Measurements from ENCODE around the gene HOXA6.

Gene HOXA6

DNA sequence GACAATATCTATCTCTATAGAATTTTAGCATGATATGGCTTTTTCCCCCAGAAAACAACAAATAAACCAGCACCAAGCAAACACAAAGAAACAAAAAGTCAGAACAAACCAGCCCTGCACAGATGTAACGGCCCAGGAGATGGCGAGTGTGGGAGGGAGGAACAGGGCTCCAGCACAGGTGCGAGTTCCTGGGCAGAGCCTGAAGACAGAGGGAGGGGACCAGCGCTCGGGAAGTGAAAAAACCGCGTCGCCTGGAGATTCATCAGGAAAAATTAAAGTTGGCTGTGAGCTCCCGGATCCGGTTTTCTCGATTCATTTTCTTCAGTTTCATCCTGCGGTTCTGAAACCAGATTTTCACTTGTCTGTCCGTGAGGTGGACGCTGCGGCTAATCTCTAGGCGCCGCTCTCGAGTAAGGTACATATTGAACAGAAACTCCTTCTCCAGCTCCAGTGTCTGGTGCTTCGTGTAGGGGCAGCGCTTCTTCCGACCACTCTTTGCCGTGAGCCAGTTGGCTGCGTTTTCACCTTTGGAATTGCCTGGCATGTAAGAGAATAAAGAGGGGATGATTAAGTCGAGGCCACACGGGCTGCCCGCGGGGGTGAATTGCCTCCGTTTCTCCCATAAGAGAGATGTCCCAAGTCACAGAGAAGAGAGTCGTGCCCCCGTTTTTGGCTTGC is 24.2 kb upstream of the HOXA6 start:
- TF ChIP-seq, protein P1, sequence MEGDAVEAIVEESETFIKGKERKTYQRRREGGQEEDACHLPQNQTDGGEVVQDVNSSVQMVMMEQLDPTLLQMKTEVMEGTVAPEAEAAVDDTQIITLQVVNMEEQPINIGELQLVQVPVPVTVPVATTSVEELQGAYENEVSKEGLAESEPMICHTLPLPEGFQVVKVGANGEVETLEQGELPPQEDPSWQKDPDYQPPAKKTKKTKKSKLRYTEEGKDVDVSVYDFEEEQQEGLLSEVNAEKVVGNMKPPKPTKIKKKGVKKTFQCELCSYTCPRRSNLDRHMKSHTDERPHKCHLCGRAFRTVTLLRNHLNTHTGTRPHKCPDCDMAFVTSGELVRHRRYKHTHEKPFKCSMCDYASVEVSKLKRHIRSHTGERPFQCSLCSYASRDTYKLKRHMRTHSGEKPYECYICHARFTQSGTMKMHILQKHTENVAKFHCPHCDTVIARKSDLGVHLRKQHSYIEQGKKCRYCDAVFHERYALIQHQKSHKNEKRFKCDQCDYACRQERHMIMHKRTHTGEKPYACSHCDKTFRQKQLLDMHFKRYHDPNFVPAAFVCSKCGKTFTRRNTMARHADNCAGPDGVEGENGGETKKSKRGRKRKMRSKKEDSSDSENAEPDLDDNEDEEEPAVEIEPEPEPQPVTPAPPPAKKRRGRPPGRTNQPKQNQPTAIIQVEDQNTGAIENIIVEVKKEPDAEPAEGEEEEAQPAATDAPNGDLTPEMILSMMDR (conservative IDR thresholded peaks at IDR 0.05; ENCODE audit: low read depth, low read length) = no peak
- DNase-seq (ENCODE audit: low read depth) = no peak
- no peak overlapping the region for H3K4me3 ChIP-seq (ENCODE audit: low read length)

DNA sequence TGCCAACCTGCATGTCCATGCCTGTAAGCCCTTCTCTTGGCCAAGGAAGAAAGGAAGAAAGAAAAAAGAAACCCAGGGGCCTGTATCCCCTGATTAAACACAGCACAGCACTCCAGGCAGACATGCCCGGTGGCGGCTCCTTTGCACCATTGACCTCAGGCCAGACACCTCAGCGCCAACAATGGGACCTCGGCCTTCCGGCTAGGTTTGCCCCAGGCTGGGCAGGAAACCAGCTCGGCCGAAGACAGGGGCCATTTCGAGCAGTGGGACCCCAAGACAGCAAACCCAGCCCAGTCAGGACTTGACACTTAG is 23.7 kb upstream of the HOXA6 start:
- no peak for DNase-seq (ENCODE audit: low read depth)
- TF ChIP-seq, protein P1 (conservative IDR thresholded peaks at IDR 0.05; ENCODE audit: low read depth, low read length) = no peak
- no peak overlapping the region for H3K4me3 ChIP-seq (ENCODE audit: low read length)

GRCh38 chr7:27170426-27171324 is 23.1 kb upstream of the HOXA6 start:
- H3K4me3 ChIP-seq (ENCODE audit: low read length) = no peak overlapping the region
- DNase-seq (ENCODE audit: low read depth) = no peak
- TF ChIP-seq, protein P1 (conservative IDR thresholded peaks at IDR 0.05; ENCODE audit: low read depth, low read length) = no peak

GRCh38 chr7:27169658-27170425 is 22.3 kb upstream of the HOXA6 start:
- TF ChIP-seq, protein P1 (conservative IDR thresholded peaks at IDR 0.05; ENCODE audit: low read depth, low read length) = no peak
- no peak overlapping the region for H3K4me3 ChIP-seq (ENCODE audit: low read length)
- DNase-seq (ENCODE audit: low read depth) = no peak

DNA sequence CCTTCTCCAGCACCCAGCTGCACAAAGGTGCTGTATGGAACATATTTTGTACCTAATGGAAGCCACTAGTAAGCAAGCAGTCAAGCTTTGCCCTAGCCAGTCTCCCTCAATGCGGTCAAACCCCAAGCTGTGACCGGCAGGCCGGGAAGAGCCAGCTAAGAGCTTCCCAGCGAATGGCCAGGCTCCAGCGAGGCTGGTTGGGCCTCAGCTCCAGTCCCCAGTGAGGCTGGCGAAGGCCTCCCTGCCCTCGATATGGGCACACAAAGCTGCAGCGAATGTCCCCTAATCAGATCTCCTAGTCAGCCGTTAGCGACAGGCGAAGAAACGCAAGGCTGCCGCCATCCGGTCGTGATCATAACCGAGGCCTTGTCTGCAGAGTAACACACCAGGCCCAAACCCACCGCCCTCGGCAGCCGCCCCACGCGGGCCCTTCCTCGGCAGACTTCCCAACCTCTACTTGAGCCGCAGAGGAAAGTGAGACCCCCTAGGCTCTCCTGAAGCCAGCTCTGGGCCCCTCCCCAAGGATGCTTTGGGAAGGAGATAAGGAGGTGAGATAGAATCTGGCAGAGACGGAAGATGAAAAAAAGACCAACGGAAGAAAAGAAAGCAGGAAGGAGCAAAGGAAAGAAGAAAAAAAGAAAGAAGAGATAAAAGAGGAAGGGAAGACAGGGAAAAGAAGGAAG is 20.8 kb upstream of the HOXA6 start:
- TF ChIP-seq, protein P1 (conservative IDR thresholded peaks at IDR 0.05; ENCODE audit: low read depth, low read length) = no peak
- no peak for DNase-seq (ENCODE audit: low read depth)
- no peak overlapping the region for H3K4me3 ChIP-seq (ENCODE audit: low read length)

- TF ChIP-seq, protein P1 (conservative IDR thresholded peaks at IDR 0.05; ENCODE audit: low read depth, low read length) = no peak
- no peak for DNase-seq (ENCODE audit: low read depth)
- H3K4me3 ChIP-seq (ENCODE audit: low read length) = no peak overlapping the region
These were observed 20.3 kb upstream of the HOXA6 start for GRCh38 chr7:27167916-27168264.

Data from retinal pigment epithelial cell (primary cell).